Motor neuron (in vitro differentiated cells): ENCODE measurements around the gene SLFN13. TPM values are rescaled to one million over a fixed set of nuclear protein-coding genes. Genes with fewer than 3 reads are reported as not detected.
"Not testable (repeated sequence)": the region's sequence is repeated elsewhere in the genome, so short reads cannot be mapped to it uniquely, and the experiment has no call there.

Experiments
- ATAC-seq, 8 experiments: fragments of 200-7000 bp; cut with Tn5 transposase; replicated peaks in 6 of 8; 2 replicates each; pipeline ENCODE4 v1.8.0; 2021; ENCODE audit warnings: mild to moderate bottlenecking in 8 of 8, moderate library complexity in 8 of 8
- H3K27ac ChIP-seq, 2 donors: fragments of 250-450 bp; sonication (Bioruptor Pico); 2 replicates each; pipeline ENCODE4 v1.9.0; 2021; ENCODE audit warnings: antibody characterized with exemption in 2 of 2, mild to moderate bottlenecking in 2 of 2, moderate library complexity in 1 of 2
- H3K4me1 ChIP-seq, 2 donors: fragments of 250-450 bp; sonication (Bioruptor Pico); replicated peaks in 1 of 2; 2 replicates each; pipeline ENCODE4 v1.6.1; 2021; ENCODE audit warnings: antibody characterized with exemption in 2 of 2, mild to moderate bottlenecking in 2 of 2, moderate library complexity in 1 of 2
- H3K4me3 ChIP-seq, 5 donors: fragments of 250-450 bp; sonication (Bioruptor Pico); 2 replicates each; pipeline ENCODE4 v1.9.0; 2021; ENCODE audit warnings: antibody characterized with exemption in 5 of 5, mild to moderate bottlenecking in 5 of 5, moderate library complexity in 4 of 5
- WGBS, 10 experiments: fragments of 450-650 bp; shearing (Covaris generic); methylation state at CpG; one replicate each; pipeline ENCODE4 v1.0.0; 2022; 5-methylcytosine and 5-hydroxymethylcytosine counted together
- in situ Hi-C, 9 experiments: fragments of 400-800 bp; cut with MboI; loops; one replicate each; pipeline ENCODE4 v1.15.0; 2021; ENCODE audit warnings: low sequenced_read_pairs in 9 of 9, low pct_unique_long_range_greater_than_20kb in 2 of 9; ENCODE audit not compliant: unreplicated experiment in 9 of 9
- total RNA-seq, 8 experiments: library from RNA; unstranded; fragments of 300-600 nt; gene quantifications; 2 replicates each; pipeline versions ENCODE4 v1.2.3 to v1.2.4, GENCODE V29; 2022

The SLFN13 gene
- total RNA-seq, 8 experiments from 2014 or later: under 0.01 to 3.7 (median 0.56) TPM; not detected in 1

DNA sequence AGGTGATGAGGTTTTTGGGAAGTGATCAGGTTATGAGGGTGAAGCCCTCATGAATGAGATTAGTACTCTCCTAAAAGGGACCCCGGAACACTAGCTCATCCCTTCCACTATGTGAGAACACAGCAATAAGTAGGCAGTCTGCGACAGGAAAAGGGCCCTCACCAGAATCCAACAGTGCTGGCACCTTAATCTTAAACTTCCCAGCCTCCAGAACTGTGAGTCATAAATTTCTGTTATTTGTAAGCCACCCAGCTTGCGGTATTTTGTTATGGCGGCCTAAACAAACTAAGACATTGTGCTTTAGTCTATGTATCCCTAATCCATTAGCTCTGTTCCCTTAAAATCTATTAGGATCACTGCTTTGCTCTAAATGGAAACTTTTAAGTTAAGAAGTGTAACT, 24.8 kb downstream of the SLFN13 start:
- WGBS, 10 experiments: 40 to 100% (median 93%) methylated on average over 1 to 4 of the region's 4 CpGs; no CpG with 5 or more reads in 2 of the 10 experiments
- no peak for ATAC-seq
- Histone ChIP-seq H3K27ac (no peak overlapping the region), H3K4me1 (no peaks in the 10 kb centered on the region), H3K4me3 (no peak overlapping the region)
- in situ Hi-C loops: no loop called here

GRCh38 chr17:35421069-35421468, 27.5 kb downstream of the SLFN13 start:
- in situ Hi-C loops, H3K4me1 ChIP-seq, H3K4me3 ChIP-seq, ATAC-seq, H3K27ac ChIP-seq: not testable (repeated sequence)
- WGBS, 10 experiments: 68 to 100% (median 90%) methylated on average over 2 to 9 of the region's 9 CpGs; no CpG with 5 or more reads in 1 of the 10 experiments

DNA sequence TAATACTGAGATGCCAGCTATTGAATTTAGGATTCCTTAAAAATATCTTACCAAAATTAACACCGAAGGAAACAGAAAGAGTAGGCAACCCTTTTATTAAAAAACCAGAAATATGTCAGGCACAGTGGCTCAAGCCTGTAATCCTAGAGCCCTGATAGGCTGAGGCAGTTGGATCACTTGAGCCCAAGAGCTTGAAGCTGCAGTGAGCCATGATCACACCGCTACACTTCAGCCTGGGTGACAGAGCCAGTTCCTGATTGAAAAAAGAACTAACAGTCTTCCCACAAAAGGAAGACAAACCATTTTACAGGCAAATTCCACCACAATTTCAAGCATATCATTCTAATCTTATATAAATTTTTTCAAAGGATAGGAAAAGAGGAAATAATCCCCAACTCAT, 31.9 kb downstream of the SLFN13 start:
- no peaks in the 10 kb centered on the region for H3K4me1 ChIP-seq
- no peak overlapping the region for H3K4me3 ChIP-seq
- ATAC-seq: no peak
- H3K27ac ChIP-seq: no peak overlapping the region
- 64 to 100% (median 89%) methylated on average over 1 to 2 of the region's 2 CpGs; no CpG with 5 or more reads in 1 of the 10 experiments for WGBS, 10 experiments
- in situ Hi-C loops: no loop called here

GRCh38 chr17:35414707-35415106, 33.9 kb downstream of the SLFN13 start:
- WGBS, 10 experiments: 38 to 96% (median 83%) methylated on average over 1 to 2 of the region's 2 CpGs
- H3K4me1 ChIP-seq, H3K27ac ChIP-seq, ATAC-seq, in situ Hi-C loops, H3K4me3 ChIP-seq: not testable (repeated sequence)

DNA sequence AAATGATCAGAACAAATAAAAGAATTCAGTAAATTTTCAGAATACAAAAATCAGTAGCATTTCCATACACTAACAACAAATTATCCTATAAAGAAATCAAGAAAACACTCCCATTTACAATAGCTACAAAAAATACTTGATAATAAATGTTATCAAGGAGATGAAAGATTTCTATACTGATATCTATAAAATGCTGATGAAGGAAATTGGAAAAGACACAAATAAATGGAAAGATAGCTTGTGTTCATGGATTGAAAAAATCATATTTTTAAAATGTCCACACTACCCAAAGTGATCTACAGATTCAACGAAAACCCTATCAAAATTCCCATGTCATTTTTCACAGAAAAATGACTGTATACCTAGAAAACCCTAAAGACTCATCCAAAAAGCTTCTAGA, 34.3 kb downstream of the SLFN13 start:
- Histone ChIP-seq H3K4me3 (no peak overlapping the region), H3K4me1 (no peaks in the 10 kb centered on the region), H3K27ac (no peak overlapping the region)
- in situ Hi-C loops: no loop called here
- ATAC-seq: no peak
- WGBS, 10 experiments: 44 to 100% (median 82%) methylated on average over 1 of the region's 1 CpG; no CpG with 5 or more reads in 2 of the 10 experiments

DNA sequence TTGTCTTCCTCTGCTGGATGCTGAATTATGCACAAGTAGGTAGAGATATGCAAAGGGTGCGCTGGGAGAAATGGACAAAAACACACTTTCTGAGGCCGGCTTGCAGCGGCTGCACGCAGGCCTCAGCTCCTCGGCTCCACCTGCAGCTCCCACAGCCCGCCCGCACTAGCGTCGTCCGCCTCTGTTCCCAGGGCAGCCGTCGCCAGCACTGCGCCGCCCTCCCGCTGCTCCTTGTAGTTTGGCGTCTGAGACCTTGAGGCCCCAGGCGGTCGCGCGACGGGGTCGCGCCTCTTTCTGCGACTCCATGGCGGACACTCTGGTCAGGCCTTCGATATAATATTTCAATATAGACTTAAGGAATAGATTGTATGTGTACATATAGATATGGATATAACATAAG, 41.0 kb downstream of the SLFN13 start:
- no peak for ATAC-seq
- in situ Hi-C loops: no loop called here
- 82 to 98% (median 96%) methylated on average over 8 to 19 of the region's 26 CpGs; no CpG with 5 or more reads in 6 of the 10 experiments for WGBS, 10 experiments
- no peaks in the 10 kb centered on the region for H3K4me1 ChIP-seq
- no peak overlapping the region for H3K27ac ChIP-seq
- no peak overlapping the region for H3K4me3 ChIP-seq

DNA sequence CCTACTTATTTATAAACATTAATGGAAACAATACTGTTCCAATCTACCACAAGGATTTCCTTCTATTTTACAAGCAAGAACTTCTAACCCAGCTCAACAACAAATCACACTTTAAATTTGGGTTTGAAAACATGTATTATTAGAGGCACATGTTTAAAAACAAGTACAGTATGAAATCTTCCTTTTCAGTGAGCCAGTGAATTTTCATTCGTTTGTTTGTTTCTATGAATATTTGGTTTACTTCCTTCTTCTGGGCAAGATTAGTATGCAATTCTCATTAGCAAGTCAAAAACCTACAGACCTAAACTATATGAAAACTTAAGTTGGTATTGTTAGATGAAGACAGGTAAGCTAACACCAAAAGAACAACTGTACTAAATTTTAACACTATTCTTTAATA, 42.0 kb downstream of the SLFN13 start:
- 0 to 100% (median 81%) methylated on average over 1 of the region's 1 CpG; no CpG with 5 or more reads in 2 of the 10 experiments for WGBS, 10 experiments
- H3K27ac ChIP-seq: no peak overlapping the region
- no peak for ATAC-seq

DNA sequence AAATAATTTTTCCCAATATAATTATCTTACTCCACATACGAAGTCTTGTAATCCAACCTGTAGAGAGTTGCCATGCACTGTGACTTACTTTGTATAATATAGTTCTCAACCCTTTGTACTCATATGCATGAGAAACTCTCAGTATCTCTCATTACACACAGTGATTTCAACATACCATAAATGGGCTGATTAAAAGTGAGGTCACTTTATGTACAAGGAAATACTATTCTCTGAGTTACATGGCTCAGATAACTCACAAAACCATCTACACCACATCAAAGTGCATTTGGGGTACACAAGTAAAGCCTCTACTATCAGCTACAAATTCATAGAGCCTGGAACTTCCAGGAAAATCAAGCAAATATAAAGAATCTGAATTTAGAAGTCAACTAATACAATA, 44.2 kb downstream of the SLFN13 start:
- WGBS, 10 experiments: 43 to 100% (median 80%) methylated on average over 1 of the region's 1 CpG; no CpG with 5 or more reads in 1 of the 10 experiments
- H3K4me1 ChIP-seq: no peaks in the 10 kb centered on the region
- no peak for ATAC-seq
- no peak overlapping the region for H3K27ac ChIP-seq
- in situ Hi-C loops: no loop called here
- no peak overlapping the region for H3K4me3 ChIP-seq

More for the DNA sequence above, 42.0 kb downstream of the SLFN13 start:
- H3K4me3 ChIP-seq: no peak overlapping the region
- in situ Hi-C loops: no loop called here
- H3K4me1 ChIP-seq: no peaks in the 10 kb centered on the region

- H3K4me3 ChIP-seq, in situ Hi-C loops, H3K4me1 ChIP-seq, H3K27ac ChIP-seq, ATAC-seq: not testable (repeated sequence)
- WGBS, 10 experiments: 0 to 100% (median 61%) methylated on average over 1 to 4 of the region's 13 CpGs; no CpG with 5 or more reads in 2 of the 10 experiments
These were observed 54.8 kb downstream of the SLFN13 start for GRCh38 chr17:35393783-35394182.

DNA sequence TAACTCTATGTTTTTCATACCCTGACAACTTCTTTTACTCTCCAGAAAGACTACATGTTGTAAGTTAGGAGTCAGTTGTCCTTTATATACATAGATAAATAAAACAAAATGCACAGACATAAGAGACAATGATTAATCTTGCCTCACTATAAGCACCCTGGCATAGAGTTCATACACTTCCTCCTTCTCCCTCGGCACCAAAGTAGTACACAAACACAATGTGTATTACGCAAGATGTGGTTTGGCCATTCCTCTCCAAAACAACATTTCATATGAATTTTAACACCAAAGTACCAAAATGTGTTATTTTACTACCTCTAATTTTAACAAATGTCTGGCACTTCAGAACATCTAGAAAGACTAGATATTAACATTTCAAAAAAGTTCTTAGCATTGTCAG, 57.9 kb downstream of the SLFN13 start:
- WGBS, 10 experiments: 55 to 100% (median 100%) methylated on average over 1 to 2 of the region's 2 CpGs; no CpG with 5 or more reads in 2 of the 10 experiments

DNA sequence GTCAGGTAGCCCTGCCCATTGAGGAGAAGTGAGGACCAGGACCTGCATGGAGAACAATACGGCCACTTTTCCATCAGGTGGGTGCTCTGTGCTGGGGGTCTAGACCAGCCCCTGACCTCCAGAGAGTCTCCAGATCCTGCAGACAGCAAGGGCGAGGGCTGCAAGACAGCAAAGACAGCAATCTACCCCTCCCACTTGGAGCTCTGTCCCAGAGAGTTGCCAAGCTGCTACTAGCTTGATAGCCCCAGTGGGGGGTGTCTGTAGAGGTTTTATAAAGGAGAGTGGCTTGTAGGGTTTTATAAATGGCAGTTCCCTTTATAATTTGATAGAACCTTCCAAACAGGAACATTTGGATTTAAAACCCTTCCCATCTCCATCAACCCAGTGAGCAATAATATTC, 58.4 kb downstream of the SLFN13 start:
- no peak for ATAC-seq
- no CpG with 5 or more reads among the region's 2 CpGs for WGBS, 10 experiments
- in situ Hi-C loops: no loop called here
- Histone ChIP-seq H3K27ac (no peak overlapping the region), H3K4me1 (no peaks in the 10 kb centered on the region), H3K4me3 (no peak overlapping the region)

More for the DNA sequence above, 57.9 kb downstream of the SLFN13 start:
- Histone ChIP-seq H3K4me3 (no peak overlapping the region), H3K27ac (no peak overlapping the region), H3K4me1 (no peaks in the 10 kb centered on the region)
- no peak for ATAC-seq
- in situ Hi-C loops: no loop called here

DNA sequence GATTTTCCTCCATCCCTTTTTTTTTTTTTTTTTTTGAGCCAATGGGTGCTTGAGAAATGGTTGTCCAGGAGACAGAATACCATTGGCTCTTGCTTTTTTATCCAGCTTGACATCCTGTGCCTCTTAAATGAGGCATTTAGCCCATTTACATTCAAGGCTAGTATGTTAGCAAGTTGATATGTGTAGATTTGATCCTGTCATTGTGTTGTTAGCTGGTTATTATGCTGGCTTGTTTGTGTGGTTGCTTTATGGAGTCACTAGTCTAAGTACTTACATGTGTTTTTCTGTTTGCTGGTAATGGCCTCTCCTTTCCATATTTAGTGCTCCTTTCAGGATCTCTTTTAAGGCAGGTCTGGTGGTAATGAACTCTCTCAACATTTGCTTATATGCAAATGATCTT, 61.1 kb downstream of the SLFN13 start:
- H3K4me1 ChIP-seq: no peaks in the 10 kb centered on the region
- H3K27ac ChIP-seq: no peak overlapping the region
- no peak overlapping the region for H3K4me3 ChIP-seq
- peak in 1 of 8 experiments; percentile 16 for ATAC-seq
- in situ Hi-C loops: no loop called here
